Mammary epithelial cell (primary cell): Measurements from ENCODE around the gene NUMA1.

Source experiments
- EZH2 ChIP-seq: IDR thresholded peaks from 2 replicates; pipeline ENCODE4 v1.6.1; 2012; ENCODE audit warnings: low read length, inconsistent platforms, borderline replicate concordance
- TF ChIP-seq, protein P1 (sequence below), 2 donors: IDR thresholded peaks in 1 of 2; conservative IDR thresholded peaks in 1 of 2; 2 replicates each; pipeline ENCODE4 v1.5.1; 2011 to 2012; ENCODE audit warnings: inconsistent platforms in 2 of 2, low read length in 2 of 2, mild to moderate bottlenecking in 2 of 2, control low read depth in 1 of 2, low read depth in 1 of 2; ENCODE audit not compliant: insufficient read depth in 1 of 2; ENCODE audit errors: extremely low read depth in 1 of 2

DNA sequence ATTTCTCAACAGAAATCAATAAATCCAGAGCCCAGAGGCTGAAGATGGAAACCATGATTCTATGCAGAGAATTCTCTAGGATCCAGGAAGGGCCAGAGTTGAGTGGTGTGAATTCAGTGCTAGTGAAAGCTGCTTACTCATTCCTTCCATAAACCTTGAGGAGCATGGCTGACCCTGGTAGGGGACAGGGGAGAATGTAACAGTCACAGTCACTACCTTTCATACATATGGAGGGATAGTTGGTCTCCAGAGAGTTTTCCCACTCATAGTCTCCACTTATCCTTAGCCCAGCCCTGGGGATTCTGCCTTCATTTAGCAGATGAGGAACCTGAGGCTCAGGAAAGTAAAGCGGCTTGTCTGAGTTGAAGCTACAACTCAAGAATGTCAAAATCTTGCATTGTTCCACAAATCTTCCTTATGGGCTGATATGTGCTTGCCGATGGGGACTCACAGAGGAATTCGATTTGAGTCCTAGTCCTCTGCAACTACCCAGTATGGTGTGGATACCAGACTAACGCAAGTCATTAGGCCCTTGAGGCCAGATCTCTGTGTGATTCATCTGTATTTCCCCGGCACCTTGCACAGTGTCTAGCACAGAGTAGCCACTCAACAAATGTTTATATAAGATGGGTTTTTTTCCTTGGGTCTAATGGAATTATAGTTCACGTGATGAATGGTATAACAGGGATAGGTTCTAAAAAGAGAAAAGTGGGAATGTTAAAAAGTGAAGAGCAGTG, 35.8 kb upstream of the NUMA1 start:
- TF ChIP-seq EZH2, result no peak
- TF ChIP-seq, protein P1, sequence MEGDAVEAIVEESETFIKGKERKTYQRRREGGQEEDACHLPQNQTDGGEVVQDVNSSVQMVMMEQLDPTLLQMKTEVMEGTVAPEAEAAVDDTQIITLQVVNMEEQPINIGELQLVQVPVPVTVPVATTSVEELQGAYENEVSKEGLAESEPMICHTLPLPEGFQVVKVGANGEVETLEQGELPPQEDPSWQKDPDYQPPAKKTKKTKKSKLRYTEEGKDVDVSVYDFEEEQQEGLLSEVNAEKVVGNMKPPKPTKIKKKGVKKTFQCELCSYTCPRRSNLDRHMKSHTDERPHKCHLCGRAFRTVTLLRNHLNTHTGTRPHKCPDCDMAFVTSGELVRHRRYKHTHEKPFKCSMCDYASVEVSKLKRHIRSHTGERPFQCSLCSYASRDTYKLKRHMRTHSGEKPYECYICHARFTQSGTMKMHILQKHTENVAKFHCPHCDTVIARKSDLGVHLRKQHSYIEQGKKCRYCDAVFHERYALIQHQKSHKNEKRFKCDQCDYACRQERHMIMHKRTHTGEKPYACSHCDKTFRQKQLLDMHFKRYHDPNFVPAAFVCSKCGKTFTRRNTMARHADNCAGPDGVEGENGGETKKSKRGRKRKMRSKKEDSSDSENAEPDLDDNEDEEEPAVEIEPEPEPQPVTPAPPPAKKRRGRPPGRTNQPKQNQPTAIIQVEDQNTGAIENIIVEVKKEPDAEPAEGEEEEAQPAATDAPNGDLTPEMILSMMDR (conservative IDR thresholded peaks at IDR 0.05 in 1 of 2, IDR thresholded peaks at IDR 0.05 in 1 of 2; ENCODE audit: extremely low read depth in 1 of 2, insufficient read depth in 1 of 2, low read depth in 1 of 2, low read length in 2 of 2), result no peak
